Mammary epithelial cell (primary cell): ENCODE measurements around the gene BIRC6.

Experiments
- EZH2 ChIP-seq: IDR thresholded peaks from 2 replicates; pipeline ENCODE4 v1.6.1; 2012; ENCODE audit warnings: low read length, inconsistent platforms, borderline replicate concordance
- TF ChIP-seq, protein P1 (sequence below), 2 donors: IDR thresholded peaks in 1 of 2; conservative IDR thresholded peaks in 1 of 2; 2 replicates each; pipeline ENCODE4 v1.5.1; 2011 to 2012; ENCODE audit warnings: inconsistent platforms in 2 of 2, low read length in 2 of 2, mild to moderate bottlenecking in 2 of 2, control low read depth in 1 of 2, low read depth in 1 of 2; ENCODE audit not compliant: insufficient read depth in 1 of 2; ENCODE audit errors: extremely low read depth in 1 of 2

DNA sequence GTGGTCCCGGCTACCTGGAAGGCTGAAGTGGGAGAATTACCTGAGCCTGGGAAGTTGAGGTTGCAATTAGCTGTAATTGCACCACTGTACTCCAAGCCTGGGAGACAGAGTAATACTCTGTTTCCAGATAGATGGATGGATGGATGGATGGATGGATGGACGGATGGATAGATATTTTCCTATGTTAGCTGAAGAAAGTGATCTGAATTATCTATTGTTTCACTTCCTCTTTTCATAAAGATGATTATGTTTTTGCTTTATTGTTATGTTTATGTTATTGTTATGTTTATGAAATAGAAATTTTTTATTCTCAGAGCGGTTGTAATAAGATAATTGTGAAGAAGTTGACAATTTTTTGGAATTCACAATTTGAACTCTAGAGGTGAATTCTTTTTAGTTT lies 237.8 kb downstream of the BIRC6 start:
- TF ChIP-seq, protein P1, sequence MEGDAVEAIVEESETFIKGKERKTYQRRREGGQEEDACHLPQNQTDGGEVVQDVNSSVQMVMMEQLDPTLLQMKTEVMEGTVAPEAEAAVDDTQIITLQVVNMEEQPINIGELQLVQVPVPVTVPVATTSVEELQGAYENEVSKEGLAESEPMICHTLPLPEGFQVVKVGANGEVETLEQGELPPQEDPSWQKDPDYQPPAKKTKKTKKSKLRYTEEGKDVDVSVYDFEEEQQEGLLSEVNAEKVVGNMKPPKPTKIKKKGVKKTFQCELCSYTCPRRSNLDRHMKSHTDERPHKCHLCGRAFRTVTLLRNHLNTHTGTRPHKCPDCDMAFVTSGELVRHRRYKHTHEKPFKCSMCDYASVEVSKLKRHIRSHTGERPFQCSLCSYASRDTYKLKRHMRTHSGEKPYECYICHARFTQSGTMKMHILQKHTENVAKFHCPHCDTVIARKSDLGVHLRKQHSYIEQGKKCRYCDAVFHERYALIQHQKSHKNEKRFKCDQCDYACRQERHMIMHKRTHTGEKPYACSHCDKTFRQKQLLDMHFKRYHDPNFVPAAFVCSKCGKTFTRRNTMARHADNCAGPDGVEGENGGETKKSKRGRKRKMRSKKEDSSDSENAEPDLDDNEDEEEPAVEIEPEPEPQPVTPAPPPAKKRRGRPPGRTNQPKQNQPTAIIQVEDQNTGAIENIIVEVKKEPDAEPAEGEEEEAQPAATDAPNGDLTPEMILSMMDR (conservative IDR thresholded peaks at IDR 0.05 in 1 of 2, IDR thresholded peaks at IDR 0.05 in 1 of 2; ENCODE audit: extremely low read depth in 1 of 2, insufficient read depth in 1 of 2, low read depth in 1 of 2, low read length in 2 of 2): no peak
- TF ChIP-seq EZH2: no peak
